ENCODE data around the gene SYNE1. TPM values are rescaled to one million over a fixed set of nuclear protein-coding genes. Genes with fewer than 3 reads are reported as not detected.
"Not testable (repeated sequence)": the region's sequence is repeated elsewhere in the genome, so short reads cannot be mapped to it uniquely, and the experiment has no call there.

Gene SYNE1
- total RNA-seq, 6 donors from 2014 or later, result 160 to 859 (median 490) TPM

GRCh38 chr6:152428126-152428525 lies 209.0 kb downstream of the SYNE1 start:
- Histone ChIP-seq H3K4me3 (no peak overlapping the region), H3K36me3 (peaks cover 0 to 26% (median 1%) of the 10 kb centered on the region in 4 donors), H3K27me3 (no peaks in the 10 kb centered on the region), H3K27ac (no peak overlapping the region), H3K9me3 (no peaks in the 10 kb centered on the region), H3K4me1 (no peaks in the 10 kb centered on the region)
- TF ChIP-seq CTCF (IDR thresholded peaks at IDR 0.05), result no peak
- TF ChIP-seq POLR2AphosphoS5 (IDR thresholded peaks at IDR 0.05), result no peak
- no peak for TF ChIP-seq POLR2A (IDR thresholded peaks at IDR 0.05)
- TF ChIP-seq EP300 (IDR thresholded peaks at IDR 0.05), result no peak
- DNase-seq (no peak), ATAC-seq (ENCODE audit: low FRiP score in 2 of 2) (no peak)
- 72 to 89% methylated on average over 11 of the region's 11 CpGs for WGBS, 2 donors

GRCh38 chr6:152426276-152426675 lies 210.9 kb downstream of the SYNE1 start:
- ATAC-seq (ENCODE audit: low FRiP score in 2 of 2) (no peak), DNase-seq (no peak)
- H3K9me3 ChIP-seq, result no peaks in the 10 kb centered on the region
- TF ChIP-seq CTCF (IDR thresholded peaks at IDR 0.05), result no peak
- TF ChIP-seq POLR2AphosphoS5 (IDR thresholded peaks at IDR 0.05), result no peak
- TF ChIP-seq EP300 (IDR thresholded peaks at IDR 0.05), result no peak
- TF ChIP-seq POLR2A (IDR thresholded peaks at IDR 0.05), result no peak
- no peaks in the 10 kb centered on the region for H3K4me1 ChIP-seq
- no peaks in the 10 kb centered on the region for H3K27me3 ChIP-seq
- 79% methylated on average over 6 of the region's 6 CpGs for WGBS, 2 donors
- no peak overlapping the region for H3K4me3 ChIP-seq
- peaks cover 0 to 26% (median 1%) of the 10 kb centered on the region in 4 donors for H3K36me3 ChIP-seq
- no peak overlapping the region for H3K27ac ChIP-seq

GRCh38 chr6:152423216-152424103 lies 213.7 kb downstream of the SYNE1 start:
- Histone ChIP-seq H3K36me3 (peaks cover 0 to 26% (median 1%) of the 10 kb centered on the region in 4 donors), H3K4me3 (no peak overlapping the region), H3K27ac (no peak overlapping the region), H3K9me3 (no peaks in the 10 kb centered on the region), H3K27me3 (no peaks in the 10 kb centered on the region), H3K4me1 (no peaks in the 10 kb centered on the region)
- TF ChIP-seq EP300 (IDR thresholded peaks at IDR 0.05), result no peak
- TF ChIP-seq CTCF (IDR thresholded peaks at IDR 0.05), result no peak
- no peak for TF ChIP-seq POLR2AphosphoS5 (IDR thresholded peaks at IDR 0.05)
- no peak for TF ChIP-seq POLR2A (IDR thresholded peaks at IDR 0.05)
- 90% methylated on average over 3 of the region's 3 CpGs for WGBS, 2 donors
- DNase-seq (peak in 1 of 2 donors; percentile 21), ATAC-seq (ENCODE audit: low FRiP score in 2 of 2) (no peak)

- H3K27ac ChIP-seq; H3K4me1 ChIP-seq; H3K4me3 ChIP-seq; H3K27me3 ChIP-seq; ATAC-seq (ENCODE audit: low FRiP score in 2 of 2); DNase-seq; H3K9me3 ChIP-seq: not testable (repeated sequence)
- 100% methylated on average over 2 of the region's 2 CpGs for WGBS, 2 donors
- peaks cover 0 to 14% (median 3%) of the 10 kb centered on the region in 4 donors for H3K36me3 ChIP-seq
These were observed 215.7 kb downstream of the SYNE1 start for GRCh38 chr6:152421496-152421895.

GRCh38 chr6:152420696-152421095 lies 216.5 kb downstream of the SYNE1 start:
- ATAC-seq (ENCODE audit: low FRiP score in 2 of 2) (no peak), DNase-seq (no peak)
- no peak for TF ChIP-seq CTCF (IDR thresholded peaks at IDR 0.05)
- TF ChIP-seq POLR2AphosphoS5 (IDR thresholded peaks at IDR 0.05), result no peak
- no peak for TF ChIP-seq EP300 (IDR thresholded peaks at IDR 0.05)
- TF ChIP-seq POLR2A (IDR thresholded peaks at IDR 0.05), result no peak
- Histone ChIP-seq H3K27ac (no peak overlapping the region), H3K36me3 (peaks cover 0 to 16% (median 4%) of the 10 kb centered on the region in 4 donors), H3K27me3 (no peaks in the 10 kb centered on the region), H3K4me3 (no peak overlapping the region), H3K4me1 (no peaks in the 10 kb centered on the region), H3K9me3 (no peaks in the 10 kb centered on the region)

Measured in upper lobe of left lung (tissue), 6 donors.